Liver (tissue), 9 donors: ENCODE data around the gene SCAND1. TPM values are rescaled to one million over a fixed set of nuclear protein-coding genes. Genes with fewer than 3 reads are reported as not detected.

ENCODE experiments used
- DNase-seq: peaks from one replicate; pipeline ENCODE4 v3.0.0-alpha.2; 2017; ENCODE audit warnings: low spot score
- H3K27ac ChIP-seq, 2 donors: one replicate each; pipeline ENCODE4 v1.7.0; 2013; ENCODE audit warnings: inconsistent platforms in 2 of 2, low read length in 2 of 2, control low read depth in 1 of 2, low read depth in 1 of 2, mild to moderate bottlenecking in 1 of 2
- H3K27me3 ChIP-seq, 4 donors: one replicate each; pipeline versions ENCODE4 v1.6.1 to v1.7.0; 2013; ENCODE audit warnings: low read length in 3 of 4, inconsistent platforms in 1 of 4, mild to moderate bottlenecking in 1 of 4, moderate library complexity in 1 of 4; ENCODE audit not compliant: control insufficient read depth in 4 of 4, insufficient read depth in 4 of 4
- H3K36me3 ChIP-seq, 4 donors: one replicate each; pipeline versions ENCODE4 v1.6.1 to v1.7.0; 2013; ENCODE audit warnings: low read length in 3 of 4, mild to moderate bottlenecking in 3 of 4, low read depth in 1 of 4, moderate library complexity in 1 of 4; ENCODE audit not compliant: control insufficient read depth in 4 of 4, insufficient read depth in 3 of 4
- H3K4me1 ChIP-seq, 4 donors: one replicate each; pipeline versions ENCODE4 v1.6.1 to v1.7.0; 2013; ENCODE audit warnings: low read length in 3 of 4, mild to moderate bottlenecking in 3 of 4, moderate library complexity in 1 of 4; ENCODE audit not compliant: control insufficient read depth in 4 of 4, insufficient read depth in 4 of 4
- H3K4me3 ChIP-seq, 3 donors: one replicate each; pipeline versions ENCODE4 v1.6.1 to v1.7.0; 2013; ENCODE audit warnings: low read length in 3 of 3, control low read depth in 1 of 3, low read depth in 1 of 3, mild to moderate bottlenecking in 1 of 3
- H3K9ac ChIP-seq, 2 donors: one replicate each; pipeline ENCODE4 v1.7.0; 2013; ENCODE audit warnings: low read length in 2 of 2, mild to moderate bottlenecking in 2 of 2, moderate library complexity in 2 of 2, control low read depth in 1 of 2, low read depth in 1 of 2
- H3K9me3 ChIP-seq, 4 donors: one replicate each; pipeline versions ENCODE4 v1.6.1 to v1.7.0; 2013; ENCODE audit warnings: low read length in 3 of 4; ENCODE audit not compliant: control insufficient read depth in 4 of 4
- ATF3 ChIP-seq: IDR thresholded peaks from 2 replicates; pipeline ENCODE4 v1.6.1; 2016; ENCODE audit warnings: antibody characterized with exemption
- CTCF ChIP-seq: fragments of 150-350 bp; IDR thresholded peaks from 2 replicates; pipeline ENCODE4 v1.5.1; 2017; ENCODE audit warnings: improper control_type of control experiment, low read depth, low read length; ENCODE audit not compliant: missing input control
- EGR1 ChIP-seq, 2 donors: IDR thresholded peaks; 2 replicates each; pipeline ENCODE4 v1.6.1; 2016 to 2018; ENCODE audit warnings: antibody characterized with exemption in 2 of 2, low read depth in 2 of 2
- FOXA1 ChIP-seq: IDR thresholded peaks from 2 replicates; pipeline ENCODE4 v1.6.1; 2016; ENCODE audit warnings: antibody characterized with exemption
- FOXA2 ChIP-seq: IDR thresholded peaks from 2 replicates; pipeline ENCODE4 v1.6.1; 2016; ENCODE audit warnings: antibody characterized with exemption
- GABPA ChIP-seq, 2 donors: IDR thresholded peaks in 1 of 2; conservative IDR thresholded peaks in 1 of 2; 2 replicates each; pipeline ENCODE4 v1.6.1; 2016; ENCODE audit warnings: antibody characterized with exemption in 2 of 2, mild to moderate bottlenecking in 1 of 2, moderate library complexity in 1 of 2
- HNF4G ChIP-seq: IDR thresholded peaks from 2 replicates; pipeline ENCODE4 v1.6.1; 2016; ENCODE audit warnings: antibody characterized with exemption
- JUND ChIP-seq, 2 donors: IDR thresholded peaks; 2 replicates each; pipeline ENCODE4 v1.6.1; 2016; ENCODE audit warnings: antibody characterized with exemption in 2 of 2
- MAX ChIP-seq: IDR thresholded peaks from 2 replicates; pipeline ENCODE4 v1.6.1; 2016; ENCODE audit warnings: antibody characterized with exemption
- NR2F2 ChIP-seq: IDR thresholded peaks from 2 replicates; pipeline ENCODE4 v1.6.1; 2016; ENCODE audit warnings: antibody characterized with exemption
- RAD21 ChIP-seq, 2 donors: IDR thresholded peaks; 2 replicates each; pipeline ENCODE4 v1.6.1; 2016; ENCODE audit warnings: antibody characterized with exemption in 2 of 2, mild to moderate bottlenecking in 2 of 2
- RXRA ChIP-seq, 2 donors: IDR thresholded peaks; 2 replicates each; pipeline ENCODE4 v1.6.1; 2017 to 2018; ENCODE audit warnings: antibody characterized with exemption in 2 of 2, mild to moderate bottlenecking in 1 of 2
- SP1 ChIP-seq: IDR thresholded peaks from 2 replicates; pipeline ENCODE4 v1.6.1; 2018; ENCODE audit warnings: antibody characterized with exemption, mild to moderate bottlenecking
- TAF1 ChIP-seq: conservative IDR thresholded peaks from 2 replicates; pipeline ENCODE4 v1.6.1; 2016; ENCODE audit warnings: antibody characterized with exemption, mild to moderate bottlenecking
- YY1 ChIP-seq: IDR thresholded peaks from 2 replicates; pipeline ENCODE4 v1.6.1; 2016; ENCODE audit warnings: antibody characterized with exemption, mild to moderate bottlenecking
- ZBTB33 ChIP-seq: IDR thresholded peaks from 2 replicates; pipeline ENCODE4 v1.6.1; 2016; ENCODE audit warnings: antibody characterized with exemption
- WGBS: extraction: QIAGEN DNeasy Blood & Tissue Kit; methylation state at CpG from one replicate; pipeline ENCODE4 v1.1.7; 2013; 5-methylcytosine and 5-hydroxymethylcytosine counted together
- polyA plus RNA-seq, 2 donors: library from polyadenylated mRNA; stranded (reverse) in 1 of 2; unstranded in 1 of 2; fragments of 200-250 nt in 1 of 2; fragments of >200 nt in 1 of 2; fragmentation: Nextera tagmentation in 1 of 2; extraction: Ambion mirVana in 1 of 2; gene quantifications; one replicate each; pipeline versions ENCODE4 v1.2.1 to v1.2.3, GENCODE V29; 2013 to 2015
- total RNA-seq, 2 donors: library from RNA; depleted of rRNA; stranded (reverse); fragments of >200 nt; gene quantifications; one replicate each; pipeline ENCODE4 v1.2.3, GENCODE V29; 2014
- donor health status: healthy.
- donor health status: healthy.
- donor health status: healthy.
- donor health status: healthy.
- donor health status: healthy.

Gene SCAND1
- total and polyA plus RNA-seq, 4 donors: 39.7 to 126 (median 62.2) TPM

- no peak for DNase-seq
- Histone ChIP-seq H3K27ac (no peak overlapping the region), H3K4me1 (no peaks in the 10 kb centered on the region), H3K27me3 (no peaks in the 10 kb centered on the region), H3K9me3 (no peaks in the 10 kb centered on the region), H3K36me3 (no peaks in the 10 kb centered on the region), H3K4me3 (no peak overlapping the region), H3K9ac (no peak overlapping the region)
- TF ChIP-seq ZBTB33: no peak
- TF ChIP-seq SP1: no peak
- TF ChIP-seq EGR1 (IDR thresholded peaks at IDR 0.05; ENCODE audit: low read depth in 2 of 2): no peak
- no peak for TF ChIP-seq FOXA1
- TF ChIP-seq FOXA2: no peak
- WGBS: 74% methylated on average over 6 of the region's 6 CpGs
Measured at GRCh38 chr20:35984382-35984781, 30.1 kb upstream of the SCAND1 start.

- WGBS: 61% methylated on average over 3 of the region's 3 CpGs
- H3K27me3 ChIP-seq: no peaks in the 10 kb centered on the region
Measured at GRCh38 chr20:35981969-35982368, 27.7 kb upstream of the SCAND1 start.

More at GRCh38 chr20:35981969-35982368, 27.7 kb upstream of the SCAND1 start:
- Histone ChIP-seq H3K9ac (no peak overlapping the region), H3K4me3 (no peak overlapping the region), H3K27ac (no peak overlapping the region), H3K36me3 (no peaks in the 10 kb centered on the region), H3K9me3 (no peaks in the 10 kb centered on the region), H3K4me1 (no peaks in the 10 kb centered on the region)
- DNase-seq: no peak
- TF ChIP-seq ZBTB33: no peak
- TF ChIP-seq MAX: no peak
- no peak for TF ChIP-seq NR2F2
- no peak for TF ChIP-seq JUND (IDR thresholded peaks at IDR 0.05)
- TF ChIP-seq HNF4G: no peak
- TF ChIP-seq TAF1: no peak
- TF ChIP-seq RXRA (IDR thresholded peaks at IDR 0.05): no peak
- no peak for TF ChIP-seq YY1
- no peak for TF ChIP-seq CTCF
- TF ChIP-seq RAD21 (IDR thresholded peaks at IDR 0.05): no peak
- TF ChIP-seq SP1: no peak
- no peak for TF ChIP-seq GABPA (IDR thresholded peaks at IDR 0.05 in 1 of 2, conservative IDR thresholded peaks at IDR 0.05 in 1 of 2)
- TF ChIP-seq FOXA1: no peak
- no peak for TF ChIP-seq EGR1 (IDR thresholded peaks at IDR 0.05; ENCODE audit: low read depth in 2 of 2)
- TF ChIP-seq ATF3: no peak
- TF ChIP-seq FOXA2: no peak
